Limb (tissue), 2 donors: ENCODE measurements around the gene UBTD1.
"Not testable (repeated sequence)": the region's sequence is repeated elsewhere in the genome, so short reads cannot be mapped to it uniquely, and the experiment has no call there.

Source experiments
- DNase-seq, 2 donors: peaks; one replicate each; pipeline ENCODE4 v3.0.0-alpha.2; 2016; ENCODE audit errors: extremely low spot score in 2 of 2

The UBTD1 gene

DNA sequence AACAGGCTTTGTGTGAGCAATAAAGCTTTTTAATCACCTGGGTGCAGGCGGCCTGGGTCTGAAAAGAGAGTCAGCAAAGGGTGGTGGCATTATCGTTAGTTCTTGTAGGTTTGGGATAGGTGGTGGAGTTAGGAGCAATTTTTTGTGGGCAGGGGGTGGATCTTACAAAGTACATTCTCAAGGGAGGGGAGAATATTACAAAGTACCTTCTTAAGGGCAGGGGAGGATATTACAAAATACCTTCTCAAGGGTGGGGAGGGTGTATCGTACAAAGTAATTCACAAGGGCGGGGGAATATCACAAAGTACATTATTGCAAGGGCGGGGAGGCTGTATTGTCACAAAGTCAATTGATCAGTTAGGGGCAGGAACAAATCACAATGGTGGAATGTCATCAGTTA, 63.6 kb downstream of the UBTD1 start:
- DNase-seq = not testable (repeated sequence)

DNA sequence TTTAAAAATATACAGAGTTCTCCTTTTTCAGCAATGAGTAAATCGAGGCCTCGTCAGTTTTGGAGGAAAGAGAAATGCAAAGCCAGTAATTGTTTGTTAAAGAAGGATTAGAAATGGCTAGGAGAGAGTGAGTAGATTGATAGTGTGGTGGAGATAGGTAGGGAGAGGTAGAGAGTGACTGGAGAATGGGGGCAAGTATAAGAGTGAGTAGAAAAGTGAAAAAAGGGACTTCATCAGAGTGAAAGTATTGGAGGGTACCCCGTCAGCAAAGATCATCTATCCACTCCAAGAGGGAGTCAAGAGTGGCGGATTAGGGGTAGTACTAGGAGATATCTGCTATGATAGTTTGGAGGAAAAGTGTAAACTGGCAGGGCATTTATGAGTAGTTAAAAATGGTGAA, 64.6 kb downstream of the UBTD1 start:
- no peak for DNase-seq

DNA sequence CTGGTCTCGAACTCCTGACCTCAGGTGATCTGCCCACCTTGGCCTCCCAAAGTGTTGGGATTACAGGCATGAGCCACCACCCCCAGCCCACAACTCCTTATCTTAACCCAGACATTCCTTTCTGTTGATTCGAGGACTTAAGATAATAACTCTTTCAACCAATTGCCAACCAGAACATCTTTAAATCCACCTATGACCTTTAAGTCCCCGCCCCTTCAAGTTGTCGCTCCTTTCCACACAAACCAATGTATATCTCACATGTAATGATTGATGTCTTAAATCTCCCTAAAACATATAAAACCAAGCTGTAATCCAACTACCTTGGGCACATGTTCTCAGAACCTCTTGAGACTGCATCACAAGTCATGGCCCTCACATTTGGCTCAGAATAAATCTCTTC, 66.1 kb downstream of the UBTD1 start:
- DNase-seq = no peak

DNA sequence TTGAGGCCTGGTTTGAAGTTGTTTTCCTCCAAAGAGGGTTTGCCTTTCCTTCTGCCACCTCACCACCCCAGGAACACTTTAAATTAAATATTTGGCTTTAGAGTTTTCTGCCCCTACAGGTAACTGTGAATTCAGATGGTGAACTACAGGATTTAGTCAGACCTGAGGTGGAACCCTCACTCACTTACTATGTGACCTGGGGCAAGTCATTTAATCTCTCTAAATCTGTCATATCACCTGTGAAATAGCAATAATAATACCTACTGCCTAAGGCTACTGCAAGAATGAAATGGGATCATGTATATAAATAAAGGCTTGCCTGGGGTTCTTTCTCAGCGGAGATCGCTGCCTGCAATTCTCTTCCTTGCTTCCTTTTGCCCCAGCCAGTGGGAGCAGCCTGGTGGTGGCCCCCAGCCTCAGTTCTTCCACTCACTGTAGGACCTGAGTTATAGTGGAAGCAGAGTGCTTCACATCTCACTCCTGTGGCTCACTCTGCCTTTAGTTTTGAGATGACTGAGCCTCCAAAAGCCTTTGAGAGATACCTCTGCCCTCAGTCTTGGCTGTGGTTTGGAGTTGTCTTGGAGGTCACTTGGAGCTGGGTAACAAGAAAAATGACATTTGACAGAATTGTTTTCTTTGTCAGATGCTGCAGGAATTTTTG, 67.7 kb downstream of the UBTD1 start:
- no peak for DNase-seq

DNA sequence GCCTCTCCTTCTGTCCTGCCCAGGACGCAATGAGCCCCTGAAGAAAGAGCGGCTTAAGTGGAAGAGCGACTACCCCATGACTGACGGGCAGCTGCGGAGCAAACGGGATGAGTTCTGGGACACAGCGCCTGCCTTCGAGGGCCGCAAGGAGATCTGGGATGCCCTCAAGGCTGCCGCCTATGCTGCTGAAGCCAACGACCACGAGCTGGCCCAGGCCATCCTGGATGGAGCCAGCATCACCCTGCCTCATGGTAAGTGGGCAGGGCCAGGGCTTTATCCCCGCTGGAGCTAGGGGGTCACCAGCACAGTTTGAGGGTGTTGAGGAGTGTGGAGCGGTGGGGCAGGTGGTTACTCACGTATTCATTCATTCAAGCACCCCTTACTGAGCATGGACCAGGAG, 69.2 kb downstream of the UBTD1 start:
- no peak for DNase-seq

DNA sequence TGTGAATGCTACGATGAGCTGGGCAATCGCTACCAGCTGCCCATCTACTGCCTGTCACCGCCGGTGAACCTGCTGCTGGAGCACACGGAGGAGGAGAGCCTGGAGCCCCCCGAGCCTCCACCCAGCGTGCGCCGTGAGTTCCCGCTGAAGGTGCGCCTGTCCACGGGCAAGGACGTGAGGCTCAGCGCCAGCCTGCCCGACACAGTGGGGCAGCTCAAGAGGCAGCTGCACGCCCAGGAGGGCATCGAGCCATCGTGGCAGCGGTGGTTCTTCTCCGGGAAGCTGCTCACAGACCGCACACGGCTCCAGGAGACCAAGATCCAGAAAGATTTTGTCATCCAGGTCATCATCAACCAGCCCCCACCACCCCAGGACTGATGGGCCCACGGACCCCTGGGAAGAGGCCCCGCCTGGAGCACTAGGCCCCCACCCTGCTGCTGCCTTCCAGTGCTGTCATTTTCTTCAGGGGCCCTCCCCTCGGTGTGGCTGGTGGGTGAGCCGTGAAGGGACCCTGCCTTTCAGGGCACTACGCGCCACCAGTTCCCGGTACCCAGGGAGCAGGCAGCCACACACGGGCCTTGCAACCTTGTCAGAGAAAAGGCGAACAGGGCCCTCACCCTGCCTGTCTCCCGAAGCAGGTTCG, 71.5 kb downstream of the UBTD1 start:
- no peak for DNase-seq

DNA sequence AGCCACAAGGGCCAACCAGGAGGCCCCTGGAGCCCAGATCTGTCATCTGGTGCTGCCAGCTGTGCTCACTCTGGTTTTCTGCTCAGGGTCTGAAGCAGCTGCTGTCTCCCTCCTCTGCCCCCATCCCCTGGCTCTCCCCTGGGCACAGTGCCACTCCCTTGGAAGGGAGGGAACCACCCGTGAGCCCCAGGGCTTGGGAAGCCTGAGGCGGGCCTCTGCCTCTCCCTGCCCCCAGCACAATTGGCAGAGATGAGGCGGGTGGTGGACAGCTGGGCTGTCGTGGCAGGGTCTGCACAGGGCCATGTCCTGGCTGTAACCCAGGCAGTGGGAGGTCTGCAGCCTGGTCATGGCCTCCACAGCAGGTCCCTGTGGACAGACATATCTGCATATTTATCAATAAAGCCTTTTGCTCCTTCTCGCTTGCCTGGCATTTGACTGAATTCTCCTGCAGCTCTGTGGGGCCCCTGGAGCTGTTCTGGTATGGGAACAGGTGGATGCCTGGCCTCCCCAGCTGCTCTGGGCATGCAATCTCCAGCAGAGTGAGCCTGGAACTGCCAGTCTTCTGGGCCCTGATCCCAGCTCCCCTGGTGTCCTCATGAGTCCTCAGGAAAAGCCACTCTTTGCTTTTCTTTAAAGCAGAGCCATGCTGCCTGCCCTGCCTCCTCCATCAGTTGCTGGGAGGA, 72.2 kb downstream of the UBTD1 start:
- DNase-seq = peak in 1 of 2 donors; percentile 54

DNA sequence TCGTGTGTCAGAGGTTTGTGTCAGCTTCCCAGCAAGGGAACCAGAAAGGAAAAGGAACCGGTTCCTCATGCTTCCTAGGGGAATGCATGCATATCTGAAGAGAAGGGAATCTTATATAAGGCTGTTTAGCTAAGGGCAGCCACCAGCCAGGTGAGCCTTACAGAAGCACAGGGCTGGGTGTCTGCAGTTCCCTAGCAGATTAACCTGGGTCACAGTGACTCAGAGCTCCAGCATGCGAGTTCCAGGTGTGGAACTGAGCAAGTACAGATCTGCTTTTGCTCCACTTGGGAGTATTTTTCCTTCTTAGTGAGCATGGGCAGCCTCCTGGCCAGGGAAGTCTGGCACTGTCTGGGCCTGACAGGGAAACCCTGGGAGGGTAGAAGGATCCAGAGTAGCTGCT, 72.9 kb downstream of the UBTD1 start:
- DNase-seq = no peak

DNA sequence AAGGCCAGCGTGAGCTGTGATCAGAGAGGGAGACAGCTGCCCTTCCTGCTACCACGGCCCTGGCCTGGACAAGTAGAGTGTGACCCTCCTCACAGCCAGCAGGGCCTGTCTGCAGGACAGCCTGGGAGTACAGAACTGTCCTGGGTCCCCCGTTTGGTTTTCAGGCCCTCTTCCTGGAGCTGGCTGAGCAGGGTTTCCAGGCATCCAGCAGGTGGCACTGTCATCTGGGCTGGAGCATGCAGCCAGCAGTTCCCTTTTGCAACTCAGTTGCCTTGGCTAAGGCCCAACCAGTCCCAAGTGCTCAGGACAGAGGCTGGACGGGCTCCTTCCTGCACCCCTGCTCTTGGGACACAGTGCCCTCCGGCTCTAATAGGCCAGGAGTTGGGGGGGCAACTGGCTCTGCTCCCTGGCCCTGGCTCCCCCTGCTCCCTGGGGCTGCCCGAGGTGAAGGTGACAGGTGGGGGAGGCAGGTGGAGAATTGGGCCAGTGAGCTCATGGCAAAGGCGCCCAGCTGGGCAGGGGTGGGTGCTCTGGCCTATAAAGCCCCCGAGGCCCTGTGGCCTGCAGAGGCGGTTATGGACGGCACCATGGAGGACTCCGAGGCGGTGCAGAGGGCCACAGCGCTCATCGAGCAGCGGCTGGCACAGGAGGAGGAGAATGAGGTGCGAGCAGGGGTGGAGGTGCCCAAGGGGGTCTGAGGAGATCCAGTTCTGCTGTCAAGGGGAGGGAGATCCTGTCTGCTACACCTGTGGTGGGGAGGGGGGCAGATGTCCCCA, 73.7 kb downstream of the UBTD1 start, which contains the start of gene ANKRD2:
TSS of gene ANKRD2 (plus strand) at position 566 of the 776 bp plus-strand sequence. CDS start at position 576, 10 bp downstream.
- peak in 1 of 2 donors; percentile 82 for DNase-seq

DNA sequence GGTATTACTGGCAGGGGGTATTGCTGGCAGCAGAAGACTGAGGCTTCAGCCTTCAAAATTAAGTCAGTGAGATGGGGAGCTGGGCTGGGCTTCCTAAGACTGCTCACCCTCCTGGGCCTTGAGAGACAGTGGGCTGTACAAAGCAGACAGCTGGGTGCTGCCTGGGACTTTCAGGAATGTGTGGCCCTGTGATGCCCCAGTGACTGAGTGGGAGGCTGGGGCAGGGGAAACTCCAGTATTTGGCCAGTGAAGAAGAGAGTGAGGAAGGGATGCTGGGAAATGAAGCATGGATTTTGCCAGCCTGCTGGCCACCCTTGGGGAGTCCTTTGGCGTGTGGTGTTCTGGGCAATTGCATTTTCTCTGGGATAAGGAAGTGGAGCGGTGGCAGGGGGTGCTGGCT, 74.3 kb downstream of the UBTD1 start:
- DNase-seq = no peak

DNA sequence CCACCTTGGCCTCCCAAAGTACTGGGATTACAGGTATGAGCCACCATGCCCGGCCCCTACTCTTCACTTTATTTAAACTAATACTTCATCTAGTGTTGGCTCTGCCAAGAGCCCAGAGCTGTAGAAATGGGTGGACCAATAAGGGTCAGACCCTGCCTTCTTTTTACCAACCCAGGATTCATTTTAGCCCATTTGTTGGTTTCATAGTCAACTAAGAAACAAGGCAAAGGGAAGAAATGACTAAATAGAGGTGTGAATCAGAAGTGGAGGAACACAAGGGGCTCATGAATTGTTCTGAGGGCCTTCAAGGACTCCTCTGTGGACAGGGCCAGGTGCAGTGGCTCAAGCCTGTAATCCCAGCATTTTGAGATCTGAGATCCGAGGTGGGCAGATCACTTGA, 74.9 kb downstream of the UBTD1 start:
- DNase-seq = no peak

DNA sequence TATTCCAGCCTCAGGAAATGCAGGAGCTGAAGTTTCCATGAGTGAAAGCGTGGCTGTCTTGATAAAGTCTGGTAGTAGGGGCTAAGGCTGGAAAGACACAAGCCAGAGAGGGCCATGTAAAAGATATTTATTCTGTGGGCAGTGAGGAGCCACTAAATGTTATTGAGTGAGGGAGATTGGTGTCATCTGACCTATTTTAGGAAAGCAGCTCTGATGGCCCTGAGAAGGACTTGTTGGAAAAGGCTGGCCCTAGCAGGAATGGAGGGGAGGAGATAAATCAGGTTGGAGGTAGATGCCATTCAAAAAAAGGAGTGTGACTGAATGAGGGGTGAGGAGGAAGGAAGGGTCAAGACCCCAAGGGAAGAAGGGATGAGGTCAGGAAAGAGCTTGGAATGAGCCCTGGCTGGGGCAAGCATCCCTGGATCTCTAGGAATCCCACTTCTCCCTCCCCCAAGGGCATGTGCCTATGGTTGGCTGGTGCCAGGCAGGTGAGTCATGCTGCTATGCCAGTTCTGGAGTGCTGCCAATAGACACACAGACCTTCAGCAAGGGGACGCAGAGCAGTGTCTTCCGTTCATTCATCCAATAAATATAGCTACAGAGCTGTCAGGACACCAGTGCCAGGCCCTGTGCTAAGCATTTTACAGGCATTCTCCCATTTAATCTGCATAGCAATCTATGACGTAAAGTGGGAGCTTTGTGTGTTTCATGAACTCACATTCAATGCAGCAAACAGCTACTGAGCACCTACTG, 75.8 kb downstream of the UBTD1 start:
- DNase-seq = no peak

DNA sequence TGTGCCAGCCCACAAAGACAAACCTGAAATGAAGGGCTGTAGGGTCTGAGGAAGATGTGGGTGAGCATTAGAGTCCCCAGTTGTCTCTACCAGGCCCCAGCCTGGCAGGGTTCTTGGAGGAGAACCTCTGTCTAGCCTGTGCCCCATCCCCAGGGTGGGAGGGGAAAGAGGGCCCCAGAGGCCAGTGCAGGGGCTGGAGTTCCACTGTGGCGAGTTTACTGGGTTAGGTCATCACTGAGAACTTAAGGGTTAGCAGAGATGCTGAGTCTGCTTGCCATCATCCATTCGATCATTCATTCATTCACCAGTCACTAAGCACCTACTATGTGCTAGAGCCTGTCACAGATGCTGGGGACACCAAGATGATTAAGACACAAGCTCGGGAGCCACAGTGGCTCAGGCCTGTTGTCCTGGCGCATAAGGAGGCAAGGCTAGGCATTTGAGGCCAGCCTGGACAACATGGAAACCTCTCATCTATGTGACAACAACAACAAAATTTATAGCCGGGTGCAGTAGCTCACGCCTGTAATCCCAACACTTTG, 76.5 kb downstream of the UBTD1 start:
- DNase-seq = no peak

DNA sequence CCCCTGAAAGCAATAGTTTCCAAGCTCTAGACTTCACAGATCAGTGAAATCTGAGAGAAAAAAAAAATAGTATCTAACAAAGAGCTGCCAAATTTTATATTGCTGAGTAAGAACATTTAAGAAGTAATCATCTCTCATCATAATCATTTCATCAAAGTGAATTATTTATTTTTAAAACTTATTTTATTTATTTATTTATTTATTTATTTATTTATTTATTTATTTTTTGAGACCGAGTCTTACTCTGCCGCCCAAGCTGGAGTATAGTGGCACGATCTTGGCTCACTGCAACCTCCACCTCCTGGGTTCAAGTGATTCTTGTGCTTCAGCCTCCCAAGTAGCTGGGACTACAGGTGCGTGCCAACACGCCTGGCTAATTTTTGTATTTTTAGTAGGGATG, 77.8 kb downstream of the UBTD1 start:
- not testable (repeated sequence) for DNase-seq

DNA sequence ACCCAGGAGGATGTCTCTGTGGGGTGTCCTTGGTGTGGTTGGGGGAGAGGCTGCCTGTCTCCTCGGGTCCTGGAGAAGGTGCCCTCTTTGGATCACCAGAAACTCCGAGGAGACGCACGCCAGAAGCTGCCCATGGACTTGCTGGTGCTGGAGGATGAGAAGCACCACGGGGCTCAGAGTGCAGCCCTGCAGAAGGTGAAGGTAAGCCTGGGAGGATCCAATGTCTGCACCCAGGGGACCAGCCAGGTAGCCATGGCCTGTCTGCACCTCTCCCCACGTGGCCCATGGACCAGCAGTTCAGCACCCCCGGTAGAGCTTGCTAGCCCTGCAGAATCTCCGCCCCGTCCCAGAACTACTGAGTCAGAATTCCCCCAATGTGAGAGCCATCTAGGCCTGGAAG, 79.0 kb downstream of the UBTD1 start:
- DNase-seq = no peak

DNA sequence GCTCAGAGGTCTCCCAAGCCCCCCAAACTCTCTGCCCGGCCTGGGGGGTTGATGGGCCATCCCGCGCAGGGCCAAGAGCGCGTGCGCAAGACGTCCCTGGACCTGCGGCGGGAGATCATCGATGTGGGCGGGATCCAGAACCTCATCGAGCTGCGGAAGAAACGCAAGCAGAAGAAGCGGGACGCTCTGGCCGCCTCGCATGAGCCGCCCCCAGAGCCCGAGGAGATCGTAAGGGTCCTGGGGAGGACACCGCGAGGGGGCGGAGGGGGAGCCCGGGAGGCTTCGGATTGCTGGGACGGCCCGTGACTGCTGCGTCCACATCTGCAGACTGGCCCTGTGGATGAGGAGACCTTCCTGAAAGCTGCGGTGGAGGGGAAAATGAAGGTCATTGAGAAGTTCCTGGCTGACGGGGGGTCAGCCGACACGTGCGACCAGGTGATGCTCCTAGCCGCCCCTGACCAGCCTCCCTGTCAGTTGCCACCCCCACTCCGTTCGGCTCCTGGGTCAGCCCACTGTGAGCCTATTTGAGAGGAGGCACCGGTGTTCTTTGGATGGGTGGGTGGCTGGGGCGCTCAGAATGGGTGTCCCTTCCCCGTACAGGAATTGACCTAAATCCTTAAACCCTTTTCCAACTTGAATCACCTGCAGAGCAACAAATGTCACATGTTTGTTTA, 79.6 kb downstream of the UBTD1 start:
- no peak for DNase-seq

DNA sequence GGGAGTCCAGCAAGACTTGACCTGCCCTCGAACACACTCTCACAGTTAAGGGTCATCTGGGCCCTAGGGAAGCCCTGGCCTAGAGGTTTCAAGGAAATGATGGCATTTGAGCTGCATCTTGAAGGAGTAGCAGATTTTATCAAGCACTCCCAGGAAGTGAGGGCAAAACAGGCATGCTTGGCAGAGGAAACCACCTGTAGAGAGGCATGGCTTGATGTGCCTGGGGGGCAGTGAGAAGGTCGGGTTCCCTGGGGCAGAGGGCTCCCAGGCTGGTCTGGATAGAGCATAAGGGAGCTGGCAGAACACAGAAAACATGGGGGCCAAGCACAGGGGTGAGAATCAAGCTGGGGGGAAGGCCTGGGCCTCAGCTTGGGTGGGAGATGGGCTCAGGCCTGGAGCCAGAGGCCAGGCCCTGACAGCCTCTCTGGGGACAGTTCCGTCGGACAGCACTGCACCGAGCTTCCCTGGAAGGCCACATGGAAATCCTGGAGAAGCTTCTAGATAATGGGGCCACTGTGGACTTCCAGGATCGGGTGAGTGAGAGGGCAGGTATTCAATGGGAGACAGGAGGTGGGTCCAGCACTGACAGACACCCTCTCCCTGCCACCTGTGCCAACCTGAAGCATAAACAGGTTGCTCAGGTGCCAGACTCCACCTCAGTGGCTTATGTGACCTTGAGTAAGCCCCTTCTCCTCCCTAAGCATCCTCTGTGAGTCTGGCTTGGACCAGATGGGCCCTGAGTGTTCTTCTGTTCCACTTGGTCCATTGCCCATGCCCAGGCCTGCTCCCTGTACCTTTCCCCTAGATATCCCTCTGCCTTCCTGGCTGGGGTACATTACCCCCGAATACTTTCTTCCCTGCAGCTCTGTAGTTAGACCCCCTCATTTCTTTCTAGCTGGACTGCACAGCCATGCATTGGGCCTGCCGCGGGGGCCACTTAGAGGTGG, 82.0 kb downstream of the UBTD1 start:
- no peak for DNase-seq

DNA sequence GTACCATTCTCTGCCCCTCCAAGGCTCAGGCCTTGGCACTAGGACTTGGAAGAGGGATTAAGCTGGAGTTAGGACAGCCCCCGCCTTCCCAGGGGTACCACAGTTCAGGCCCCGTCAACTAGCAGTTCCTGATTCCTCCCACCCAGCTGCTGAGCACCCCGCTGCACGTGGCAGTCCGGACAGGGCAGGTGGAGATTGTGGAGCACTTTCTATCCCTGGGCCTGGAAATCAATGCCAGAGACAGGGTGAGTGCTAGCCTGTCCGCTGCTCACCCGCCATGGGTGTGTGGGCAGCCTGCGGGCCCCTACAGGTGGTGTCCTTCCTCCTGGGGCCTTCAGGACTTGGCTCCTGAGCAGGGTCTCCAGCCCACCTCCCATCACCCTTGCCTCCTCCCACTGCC, 83.4 kb downstream of the UBTD1 start:
- DNase-seq = no peak

DNA sequence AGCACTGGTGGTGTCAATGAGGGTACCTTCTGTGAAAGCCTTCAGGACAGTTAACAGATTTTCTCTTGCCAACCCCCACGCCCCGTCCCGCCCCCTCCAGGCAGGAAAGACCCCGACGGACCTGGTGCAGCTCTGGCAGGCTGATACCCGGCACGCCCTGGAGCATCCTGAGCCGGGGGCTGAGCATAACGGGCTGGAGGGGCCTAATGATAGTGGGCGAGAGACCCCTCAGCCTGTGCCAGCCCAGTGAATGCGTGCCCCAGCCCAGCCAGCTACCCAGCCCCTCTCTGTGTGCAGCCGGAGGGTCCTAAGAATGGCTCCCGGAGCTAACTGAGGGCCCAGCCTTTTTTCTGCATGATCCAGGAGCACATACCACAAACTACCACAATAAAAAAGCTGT, 84.8 kb downstream of the UBTD1 start:
- DNase-seq = no peak
